Suprapubic skin (tissue), 4 donors: ENCODE data around the gene ANK3. TPM values are rescaled to one million over a fixed set of nuclear protein-coding genes. Genes with fewer than 3 reads are reported as not detected.

Source experiments
- DNase-seq, 2 donors: peaks; one replicate each; pipeline ENCODE4 v3.0.0-alpha.2; 2019; ENCODE audit warnings: low spot score in 2 of 2
- H3K27ac ChIP-seq: fragments of 200-600 bp; sonication (generic); one replicate; pipeline ENCODE4 v1.5.1; 2019
- H3K27me3 ChIP-seq: fragments of 200-600 bp; sonication (generic); one replicate; pipeline ENCODE4 v1.5.1; 2019
- H3K36me3 ChIP-seq: fragments of 200-600 bp; sonication (generic); one replicate; pipeline ENCODE4 v1.5.1; 2019
- H3K4me1 ChIP-seq: fragments of 200-600 bp; sonication (generic); one replicate; pipeline ENCODE4 v1.5.1; 2019
- H3K4me3 ChIP-seq: fragments of 200-600 bp; sonication (generic); one replicate; pipeline ENCODE4 v1.5.1; 2019; ENCODE audit warnings: mild to moderate bottlenecking
- H3K9me3 ChIP-seq: fragments of 200-600 bp; sonication (generic); one replicate; pipeline ENCODE4 v1.5.1; 2019
- CTCF ChIP-seq, 2 donors: fragments of 200-600 bp in 1 of 2; fragments of 450-650 bp in 1 of 2; sonication (generic) in 1 of 2; IDR thresholded peaks; one replicate each; pipeline ENCODE4 v1.5.1; 2016 to 2019; ENCODE audit warnings: antibody characterized with exemption in 2 of 2, mild to moderate bottlenecking in 1 of 2, moderate library complexity in 1 of 2
- EP300 ChIP-seq: sonication (generic); formaldehyde crosslinking; IDR thresholded peaks from one replicate; pipeline ENCODE4 v1.6.1; 2017; ENCODE audit warnings: antibody characterized with exemption
- POLR2A ChIP-seq, 2 donors: fragments of 450-650 bp; IDR thresholded peaks; one replicate each; pipeline ENCODE4 v1.6.1; 2017; ENCODE audit warnings: antibody characterized with exemption in 2 of 2, mild to moderate bottlenecking in 2 of 2, moderate library complexity in 2 of 2
- POLR2AphosphoS5 ChIP-seq, 3 donors: sonication (generic); formaldehyde crosslinking; IDR thresholded peaks; one replicate each; pipeline ENCODE4 v1.6.1; 2017; ENCODE audit warnings: antibody characterized with exemption in 3 of 3
- WGBS: methylation state at CpG from one replicate; pipeline ENCODE4 v1.1.5; 2018; 5-methylcytosine and 5-hydroxymethylcytosine counted together
- total RNA-seq, 4 donors: library from RNA; depleted of rRNA; stranded (reverse); fragments of >200 nt; gene quantifications; one replicate each; pipeline ENCODE4 v1.1.0, GENCODE V29; 2016

The ANK3 gene
- total RNA-seq, 4 donors from 2014 or later: 89.1 to 191 (median 112) TPM

DNA sequence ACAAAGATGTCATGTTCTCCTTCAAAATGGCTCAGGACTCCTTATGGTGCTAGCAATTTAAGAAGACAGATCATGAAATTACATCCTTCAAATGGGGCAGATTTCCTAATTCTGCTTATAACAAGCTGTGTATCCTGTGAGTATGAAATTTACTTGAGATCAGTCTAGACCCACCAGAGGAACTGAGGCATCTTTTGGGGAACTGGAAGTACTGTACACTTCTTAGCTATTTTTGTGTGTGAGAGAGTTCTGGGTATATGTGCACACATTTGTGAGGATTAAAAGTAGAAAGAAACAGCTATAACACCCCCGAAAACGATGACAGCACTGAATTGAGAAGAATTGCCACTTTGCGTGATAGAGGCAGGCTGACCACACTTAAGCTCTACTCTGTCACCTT, 296.4 kb downstream of the ANK3 start:
- TF ChIP-seq EP300 (no peak), POLR2A (IDR thresholded peaks at IDR 0.05) (no peak), POLR2AphosphoS5 (IDR thresholded peaks at IDR 0.05) (no peak)
- 85% methylated on average over 3 of the region's 3 CpGs for WGBS
- H3K4me3 ChIP-seq: no peak overlapping the region
- no peaks in the 10 kb centered on the region for H3K36me3 ChIP-seq
- no peak for DNase-seq
- H3K27me3 ChIP-seq: no peaks in the 10 kb centered on the region
- no peak overlapping the region for H3K27ac ChIP-seq
- H3K4me1 ChIP-seq: no peaks in the 10 kb centered on the region
- H3K9me3 ChIP-seq: no peaks in the 10 kb centered on the region

- TF ChIP-seq POLR2AphosphoS5 (IDR thresholded peaks at IDR 0.05): no peak
- no peak for TF ChIP-seq EP300
- no peak for TF ChIP-seq POLR2A (IDR thresholded peaks at IDR 0.05)
- TF ChIP-seq CTCF (IDR thresholded peaks at IDR 0.05): no peak
Observed at GRCh38 chr10:60086862-60087261, 302.8 kb downstream of the ANK3 start.

GRCh38 chr10:60086421-60086820, 303.3 kb downstream of the ANK3 start:
- Histone ChIP-seq H3K36me3 (peaks cover 8% of the 10 kb centered on the region), H3K27me3 (no peaks in the 10 kb centered on the region), H3K9me3 (no peaks in the 10 kb centered on the region), H3K4me3 (no peak overlapping the region), H3K4me1 (no peaks in the 10 kb centered on the region), H3K27ac (no peak overlapping the region)
- WGBS: 97% methylated on average over 4 of the region's 4 CpGs
- no peak for DNase-seq
- TF ChIP-seq POLR2AphosphoS5 (IDR thresholded peaks at IDR 0.05) (no peak), EP300 (no peak), CTCF (IDR thresholded peaks at IDR 0.05) (no peak), POLR2A (IDR thresholded peaks at IDR 0.05) (no peak)

More at GRCh38 chr10:60086862-60087261, 302.8 kb downstream of the ANK3 start:
- 70% methylated on average over 2 of the region's 2 CpGs for WGBS
- no peak overlapping the region for H3K4me3 ChIP-seq
- H3K4me1 ChIP-seq: no peaks in the 10 kb centered on the region
- H3K9me3 ChIP-seq: no peaks in the 10 kb centered on the region
- no peak for DNase-seq
- H3K36me3 ChIP-seq: peaks cover 8% of the 10 kb centered on the region
- no peak overlapping the region for H3K27ac ChIP-seq
- no peaks in the 10 kb centered on the region for H3K27me3 ChIP-seq

- no peak overlapping the region for H3K27ac ChIP-seq
- 64% methylated on average over 5 of the region's 5 CpGs for WGBS
Observed at GRCh38 chr10:60082744-60083344, 306.8 kb downstream of the ANK3 start.

DNA sequence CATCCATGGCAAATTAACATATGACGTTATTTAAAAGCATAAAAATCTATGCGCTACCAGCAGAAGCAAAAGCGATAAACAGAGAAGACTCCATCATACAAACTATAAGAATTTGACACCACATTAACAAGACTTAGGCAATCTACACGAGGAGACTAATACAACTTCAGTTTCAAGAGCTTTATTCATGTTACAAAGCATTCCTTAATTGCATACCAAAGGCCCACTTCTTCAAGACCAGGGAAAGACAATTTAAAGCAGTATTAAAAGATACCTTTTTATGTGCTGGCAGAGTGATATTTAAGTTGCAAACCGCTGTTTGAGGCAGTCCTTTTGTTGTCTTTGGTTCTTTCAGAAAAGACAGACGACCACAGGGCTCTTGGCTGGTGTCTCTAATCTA, 307.3 kb downstream of the ANK3 start:
- no peak for TF ChIP-seq POLR2AphosphoS5 (IDR thresholded peaks at IDR 0.05)
- TF ChIP-seq EP300: no peak
- TF ChIP-seq CTCF (IDR thresholded peaks at IDR 0.05): no peak
- TF ChIP-seq POLR2A (IDR thresholded peaks at IDR 0.05): no peak
- no peaks in the 10 kb centered on the region for H3K9me3 ChIP-seq
- peaks cover 5% of the 10 kb centered on the region for H3K36me3 ChIP-seq
- no peak overlapping the region for H3K4me3 ChIP-seq
- no peak for DNase-seq
- no peak overlapping the region for H3K27ac ChIP-seq
- H3K4me1 ChIP-seq: no peaks in the 10 kb centered on the region
- no peaks in the 10 kb centered on the region for H3K27me3 ChIP-seq
- 80% methylated on average over 6 of the region's 6 CpGs for WGBS

More at GRCh38 chr10:60082744-60083344, 306.8 kb downstream of the ANK3 start:
- DNase-seq: no peak
- Histone ChIP-seq H3K9me3 (no peaks in the 10 kb centered on the region), H3K36me3 (peaks cover 6% of the 10 kb centered on the region), H3K27me3 (no peaks in the 10 kb centered on the region), H3K4me3 (no peak overlapping the region), H3K4me1 (no peaks in the 10 kb centered on the region)
- no peak for TF ChIP-seq POLR2AphosphoS5 (IDR thresholded peaks at IDR 0.05)
- TF ChIP-seq EP300: no peak
- TF ChIP-seq POLR2A (IDR thresholded peaks at IDR 0.05): no peak
- no peak for TF ChIP-seq CTCF (IDR thresholded peaks at IDR 0.05)
